AG04450 (cell line): ENCODE measurements around the gene EMILIN2. TPM values are rescaled to one million over a fixed set of nuclear protein-coding genes. Genes with fewer than 3 reads are reported as not detected.

Experiments used
- CTCF ChIA-PET: fragments of 300-600, 350-600 bp; formaldehyde crosslinking; extraction: SDS; loops from one replicate; lab custom pipeline; 2022; ENCODE audit warnings: antibody characterized with exemption, inconsistent platforms; lab: Charles Lee
- POLR2A ChIA-PET: fragments of 350-600 bp; formaldehyde crosslinking; extraction: SDS; loops from one replicate; lab custom pipeline; 2021; ENCODE audit warnings: antibody characterized with exemption, inconsistent platforms; lab: Yijun Ruan, JAX
- DNase-seq: peaks from one replicate; pipeline ENCODE4 v3.0.0-alpha.2; 2011; ENCODE audit warnings: low read depth, low spot score
- H3K27ac ChIP-seq: one replicate; pipeline ENCODE4 v1.5.1; 2012; ENCODE audit warnings: low read depth, low read length, control low read depth
- H3K27me3 ChIP-seq: one replicate; pipeline ENCODE4 v1.6.0; 2012; ENCODE audit warnings: low read length; ENCODE audit not compliant: control insufficient read depth, insufficient read depth
- H3K4me3 ChIP-seq: 2 replicates; pipeline ENCODE4 v1.5.1; 2011; ENCODE audit warnings: mild to moderate bottlenecking, low read depth, low read length, control low read depth
- H3K9me3 ChIP-seq: 2 replicates; pipeline ENCODE4 v1.5.1; 2012; ENCODE audit warnings: low read length; ENCODE audit not compliant: control insufficient read depth, insufficient read depth
- polyA plus RNA-seq: library from polyadenylated mRNA; depleted of rRNA; stranded (reverse); fragments of >200 nt; gene quantifications from 2 replicates; pipeline ENCODE4 v1.2.3, GENCODE V29; 2011
- TF ChIP-seq, protein P1 (sequence below): IDR thresholded peaks from 2 replicates; pipeline ENCODE4 v1.5.1; 2011; ENCODE audit warnings: low read depth, low read length, control low read depth, inconsistent platforms

Gene EMILIN2
- polyA plus RNA-seq, 1 experiment, result 1.2 TPM

DNA sequence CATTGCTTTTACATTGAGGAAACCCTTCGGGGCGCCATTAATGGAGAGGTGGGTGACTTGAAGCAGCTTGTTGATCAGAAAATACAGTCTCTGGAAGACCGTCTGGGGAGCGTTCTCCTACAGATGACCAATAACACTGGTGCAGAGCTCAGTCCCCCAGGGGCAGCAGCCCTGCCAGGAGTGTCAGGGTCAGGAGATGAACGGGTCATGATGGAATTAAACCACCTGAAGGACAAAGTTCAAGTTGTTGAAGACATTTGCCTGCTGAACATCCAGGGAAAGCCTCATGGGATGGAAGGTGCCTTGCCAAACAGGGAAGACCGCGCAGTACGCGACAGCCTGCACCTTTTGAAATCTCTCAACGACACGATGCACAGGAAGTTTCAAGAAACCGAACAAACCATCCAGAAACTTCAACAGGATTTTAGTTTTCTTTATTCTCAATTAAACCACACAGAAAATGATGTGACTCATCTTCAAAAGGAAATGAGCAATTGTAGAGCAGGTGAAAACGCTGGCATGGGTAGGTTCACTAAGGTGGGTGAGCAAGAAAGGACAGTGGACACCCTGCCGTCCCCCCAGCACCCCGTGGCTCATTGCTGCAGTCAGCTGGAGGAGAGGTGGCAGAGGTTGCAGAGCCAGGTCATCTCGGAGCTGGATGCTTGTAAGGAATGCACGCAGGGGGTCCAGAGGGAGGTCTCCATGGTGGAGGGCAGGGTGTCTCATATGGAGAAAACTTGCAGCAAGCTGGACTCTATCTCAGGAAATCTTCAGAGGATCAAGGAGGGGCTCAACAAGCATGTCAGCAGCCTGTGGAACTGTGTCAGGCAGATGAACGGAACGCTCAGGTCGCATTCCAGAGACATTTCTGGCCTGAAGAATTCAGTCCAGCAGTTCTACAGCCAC lies 45.0 kb downstream of the EMILIN2 start:
- DNase-seq, result no peak
- Histone ChIP-seq H3K27ac (no peak overlapping the region), H3K9me3 (0 out of 2 replicates have a peak, but pooled peaks cover 3% of the 10 kb centered on the region), H3K4me3 (no peak overlapping the region), H3K27me3 (peaks cover 4% of the 10 kb centered on the region)
- TF ChIP-seq, protein P1, sequence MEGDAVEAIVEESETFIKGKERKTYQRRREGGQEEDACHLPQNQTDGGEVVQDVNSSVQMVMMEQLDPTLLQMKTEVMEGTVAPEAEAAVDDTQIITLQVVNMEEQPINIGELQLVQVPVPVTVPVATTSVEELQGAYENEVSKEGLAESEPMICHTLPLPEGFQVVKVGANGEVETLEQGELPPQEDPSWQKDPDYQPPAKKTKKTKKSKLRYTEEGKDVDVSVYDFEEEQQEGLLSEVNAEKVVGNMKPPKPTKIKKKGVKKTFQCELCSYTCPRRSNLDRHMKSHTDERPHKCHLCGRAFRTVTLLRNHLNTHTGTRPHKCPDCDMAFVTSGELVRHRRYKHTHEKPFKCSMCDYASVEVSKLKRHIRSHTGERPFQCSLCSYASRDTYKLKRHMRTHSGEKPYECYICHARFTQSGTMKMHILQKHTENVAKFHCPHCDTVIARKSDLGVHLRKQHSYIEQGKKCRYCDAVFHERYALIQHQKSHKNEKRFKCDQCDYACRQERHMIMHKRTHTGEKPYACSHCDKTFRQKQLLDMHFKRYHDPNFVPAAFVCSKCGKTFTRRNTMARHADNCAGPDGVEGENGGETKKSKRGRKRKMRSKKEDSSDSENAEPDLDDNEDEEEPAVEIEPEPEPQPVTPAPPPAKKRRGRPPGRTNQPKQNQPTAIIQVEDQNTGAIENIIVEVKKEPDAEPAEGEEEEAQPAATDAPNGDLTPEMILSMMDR, result no peak
- ChIA-PET CTCF (no interaction called here), POLR2A (no interaction called here)

DNA sequence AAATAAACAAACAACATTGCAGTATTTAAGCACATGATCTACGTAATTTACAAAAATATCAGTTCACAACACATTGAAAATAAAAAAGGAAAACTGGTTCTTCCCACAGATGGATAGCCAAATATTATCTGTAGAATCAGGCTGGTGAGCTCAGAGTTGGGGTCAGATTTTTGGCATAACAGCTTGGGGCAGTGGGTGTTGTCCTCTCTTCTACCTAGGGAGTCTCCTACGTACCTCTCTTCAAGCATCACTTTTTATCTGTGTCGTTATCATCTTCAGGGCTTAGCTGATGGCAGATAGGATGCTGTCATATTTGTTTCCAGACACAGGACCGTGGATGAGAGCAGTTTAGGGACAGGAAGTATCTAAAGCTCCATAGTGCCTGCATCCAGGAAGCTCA lies 46.2 kb downstream of the EMILIN2 start:
- no peak overlapping the region for H3K4me3 ChIP-seq
- TF ChIP-seq, protein P1, result no peak
- H3K27ac ChIP-seq, result no peak overlapping the region
- DNase-seq, result no peak
- ChIA-PET CTCF (no interaction called here), POLR2A (interaction anchor here (0.6 kb wide), 1 partner anchor 13 kb away, joined by 5 read pairs; no protein-coding TSS in a partner anchor)
- peaks cover 2% of the 10 kb centered on the region for H3K27me3 ChIP-seq
- 0 out of 2 replicates have a peak, but pooled peaks cover 3% of the 10 kb centered on the region for H3K9me3 ChIP-seq

DNA sequence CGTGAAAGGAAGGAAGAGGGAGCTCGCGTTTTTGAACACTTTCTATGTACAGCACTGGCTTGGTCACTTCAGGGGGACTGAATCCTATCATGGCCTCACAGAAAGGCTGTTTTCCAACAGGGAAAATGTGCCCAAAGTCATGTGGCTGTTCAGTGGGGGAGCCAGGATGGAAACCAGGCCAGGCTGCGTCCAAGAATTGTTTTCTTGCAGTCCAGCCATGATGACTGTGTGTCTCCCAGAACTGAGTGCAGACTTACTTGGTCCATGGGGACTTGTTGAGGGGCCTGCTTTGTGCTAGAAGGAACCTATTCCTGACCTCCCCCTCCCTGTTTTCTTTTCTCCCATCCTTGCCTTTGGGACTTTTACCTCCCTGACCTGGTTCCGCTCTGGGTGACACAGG lies 46.9 kb downstream of the EMILIN2 start:
- POLR2A ChIA-PET, result no interaction called here
- H3K4me3 ChIP-seq, result no peak overlapping the region
- CTCF ChIA-PET, result no interaction called here

DNA sequence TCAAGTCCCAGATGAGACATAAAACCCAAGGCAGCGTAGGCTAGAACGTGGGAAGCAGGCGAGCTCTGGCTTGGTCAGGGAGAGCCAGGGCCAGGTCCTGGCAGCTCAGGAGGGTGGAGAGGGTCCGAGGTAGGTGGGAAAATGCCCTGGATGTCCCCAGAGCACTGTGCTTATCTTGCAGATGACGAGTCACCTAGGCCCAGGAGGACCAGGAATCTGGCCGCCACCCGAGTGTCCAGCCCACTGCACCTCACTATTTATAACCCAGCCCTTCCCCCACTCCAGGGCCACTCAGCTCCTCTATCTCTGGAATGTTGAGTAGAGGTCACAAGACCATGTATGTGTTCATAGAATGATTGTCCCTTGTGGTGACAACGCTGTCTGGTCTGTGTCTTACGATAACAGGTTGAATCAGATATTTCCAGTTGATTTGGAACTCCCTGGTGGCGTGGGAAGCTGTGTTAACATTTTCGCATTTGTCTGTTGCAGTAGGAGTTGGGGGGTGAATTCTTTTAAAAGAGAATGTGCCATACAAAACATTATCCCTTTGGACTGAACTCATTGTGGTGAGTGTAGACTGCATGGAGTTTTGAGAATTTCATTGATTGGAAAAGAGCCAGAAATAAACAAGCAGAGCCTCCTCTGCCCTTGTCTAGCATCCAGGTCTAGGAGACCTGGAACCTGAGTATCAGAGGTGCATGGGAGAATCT lies 47.5 kb downstream of the EMILIN2 start:
- no peak for DNase-seq
- Histone ChIP-seq H3K9me3 (0 out of 2 replicates have a peak, but pooled peaks cover 3% of the 10 kb centered on the region), H3K27me3 (peaks cover 2% of the 10 kb centered on the region), H3K4me3 (no peak overlapping the region), H3K27ac (no peak overlapping the region)
- CTCF ChIA-PET, result no interaction called here
- TF ChIP-seq, protein P1, result no peak
- POLR2A ChIA-PET, result no interaction called here

More for the DNA sequence above, 46.9 kb downstream of the EMILIN2 start:
- DNase-seq, result no peak
- 0 out of 2 replicates have a peak, but pooled peaks cover 3% of the 10 kb centered on the region for H3K9me3 ChIP-seq
- H3K27me3 ChIP-seq, result peaks cover 2% of the 10 kb centered on the region
- no peak overlapping the region for H3K27ac ChIP-seq
- TF ChIP-seq, protein P1, result no peak
